Endodermal cell (in vitro differentiated cells): ENCODE data around the gene AKAP13. TPM values are rescaled to one million over a fixed set of nuclear protein-coding genes. Genes with fewer than 3 reads are reported as not detected.

Experiments used
- DNase-seq: peaks from one replicate; pipeline ENCODE4 v3.0.0-alpha.2; 2017
- H3K27ac ChIP-seq: 2 replicates; pipeline ENCODE4 v1.5.1; 2013; ENCODE audit warnings: mild to moderate bottlenecking, low read depth, low read length, moderate library complexity
- H3K27me3 ChIP-seq: 2 replicates; pipeline ENCODE4 v1.6.1; 2013; ENCODE audit warnings: mild to moderate bottlenecking, low read length, moderate library complexity; ENCODE audit not compliant: insufficient read depth, control insufficient read depth, poor library complexity, severe bottlenecking
- H3K36me3 ChIP-seq: 2 replicates; pipeline ENCODE4 v1.7.0; 2013; ENCODE audit warnings: mild to moderate bottlenecking, low read length, moderate library complexity; ENCODE audit not compliant: control insufficient read depth, insufficient read depth
- H3K4me1 ChIP-seq: one replicate; pipeline ENCODE4 v1.7.0; 2013; ENCODE audit warnings: low read length; ENCODE audit not compliant: control insufficient read depth, insufficient read depth
- H3K4me3 ChIP-seq: 2 replicates; pipeline ENCODE4 v1.5.1; 2013; ENCODE audit warnings: mild to moderate bottlenecking, low read length, moderate library complexity
- H3K9ac ChIP-seq: 2 replicates; pipeline ENCODE4 v1.6.1; 2013; ENCODE audit warnings: mild to moderate bottlenecking, low read length, moderate library complexity; ENCODE audit not compliant: poor library complexity, severe bottlenecking; ENCODE audit errors: extremely low read depth
- H3K9me3 ChIP-seq: 2 replicates; pipeline ENCODE4 v1.6.1; 2013; ENCODE audit warnings: mild to moderate bottlenecking, low read length, moderate library complexity; ENCODE audit not compliant: control insufficient read depth
- H3K27ac Mint-ChIP-seq: 2 replicates; pipeline ENCODE4 v1.8.0; 2020; ENCODE audit warnings: mixed read lengths
- H3K27me3 Mint-ChIP-seq: 2 replicates; pipeline ENCODE4 v1.8.0; 2021; ENCODE audit warnings: mild to moderate bottlenecking, mixed read lengths; ENCODE audit not compliant: insufficient read depth
- H3K36me3 Mint-ChIP-seq: 2 replicates; pipeline ENCODE4 v1.8.0; 2020; ENCODE audit warnings: low read depth, mixed read lengths
- H3K4me1 Mint-ChIP-seq: 2 replicates; pipeline ENCODE4 v1.8.0; 2020; ENCODE audit warnings: mixed read lengths
- H3K4me3 Mint-ChIP-seq: 2 replicates; pipeline ENCODE4 v1.8.0; 2020; ENCODE audit warnings: mild to moderate bottlenecking, moderate library complexity, mixed read lengths
- H3K9me3 Mint-ChIP-seq: 2 replicates; pipeline ENCODE4 v1.8.0; 2020; ENCODE audit warnings: mild to moderate bottlenecking, mixed read lengths
- WGBS, 2 experiments: methylation state at CpG; one replicate each; pipeline versions ENCODE4 v1.1.5 to v1.1.7; 2013; ENCODE audit warnings: missing lambda C conversion rate in 2 of 2, mixed read lengths in 1 of 2; ENCODE audit not compliant: insufficient coverage in 1 of 2, insufficient read length in 1 of 2; 5-methylcytosine and 5-hydroxymethylcytosine counted together
- total RNA-seq, 2 donors: library from RNA; stranded (reverse); fragmentation: NEBNext Ultra II Directional in 1 of 2; extraction: Animal tissue kit (Norgen Biotek cat#: 25700) in 1 of 2; gene quantifications; 2 replicates in 1 of 2; 3 replicates in 1 of 2; pipeline ENCODE4 v1.2.1, GENCODE V29; 2021
- TF ChIP-seq, protein P1 (sequence below): fragments of 200-600 bp; sonication (generic); conservative IDR thresholded peaks from 2 replicates; pipeline ENCODE4 v1.5.0; 2021; ENCODE audit warnings: antibody characterized with exemption, mild to moderate bottlenecking

AKAP13 gene
- total RNA-seq, 2 donors from 2014 or later: 115 to 131 TPM

- Mint-ChIP-seq H3K9me3 (no peaks in the 10 kb centered on the region), H3K4me1 (peaks cover 49% of the 10 kb centered on the region), H3K4me3 (no peak overlapping the region), H3K27me3 (no peaks in the 10 kb centered on the region), H3K27ac (peak overlapping the region; percentile 72), H3K36me3 (peaks cover 2% of the 10 kb centered on the region)
- WGBS, 2 experiments: 95 to 100% methylated on average over 4 of the region's 4 CpGs
- Histone ChIP-seq H3K9ac (no peak overlapping the region), H3K9me3 (no peaks in the 10 kb centered on the region), H3K4me1 (peaks cover 28% of the 10 kb centered on the region), H3K27ac (no peak overlapping the region), H3K4me3 (no peak overlapping the region), H3K27me3 (no peaks in the 10 kb centered on the region), H3K36me3 (peaks cover 3% of the 10 kb centered on the region)
- no peak for DNase-seq
- TF ChIP-seq, protein P1, sequence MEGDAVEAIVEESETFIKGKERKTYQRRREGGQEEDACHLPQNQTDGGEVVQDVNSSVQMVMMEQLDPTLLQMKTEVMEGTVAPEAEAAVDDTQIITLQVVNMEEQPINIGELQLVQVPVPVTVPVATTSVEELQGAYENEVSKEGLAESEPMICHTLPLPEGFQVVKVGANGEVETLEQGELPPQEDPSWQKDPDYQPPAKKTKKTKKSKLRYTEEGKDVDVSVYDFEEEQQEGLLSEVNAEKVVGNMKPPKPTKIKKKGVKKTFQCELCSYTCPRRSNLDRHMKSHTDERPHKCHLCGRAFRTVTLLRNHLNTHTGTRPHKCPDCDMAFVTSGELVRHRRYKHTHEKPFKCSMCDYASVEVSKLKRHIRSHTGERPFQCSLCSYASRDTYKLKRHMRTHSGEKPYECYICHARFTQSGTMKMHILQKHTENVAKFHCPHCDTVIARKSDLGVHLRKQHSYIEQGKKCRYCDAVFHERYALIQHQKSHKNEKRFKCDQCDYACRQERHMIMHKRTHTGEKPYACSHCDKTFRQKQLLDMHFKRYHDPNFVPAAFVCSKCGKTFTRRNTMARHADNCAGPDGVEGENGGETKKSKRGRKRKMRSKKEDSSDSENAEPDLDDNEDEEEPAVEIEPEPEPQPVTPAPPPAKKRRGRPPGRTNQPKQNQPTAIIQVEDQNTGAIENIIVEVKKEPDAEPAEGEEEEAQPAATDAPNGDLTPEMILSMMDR: no peak
Observed at GRCh38 chr15:85401108-85401774, 20.8 kb downstream of the AKAP13 start.

DNA sequence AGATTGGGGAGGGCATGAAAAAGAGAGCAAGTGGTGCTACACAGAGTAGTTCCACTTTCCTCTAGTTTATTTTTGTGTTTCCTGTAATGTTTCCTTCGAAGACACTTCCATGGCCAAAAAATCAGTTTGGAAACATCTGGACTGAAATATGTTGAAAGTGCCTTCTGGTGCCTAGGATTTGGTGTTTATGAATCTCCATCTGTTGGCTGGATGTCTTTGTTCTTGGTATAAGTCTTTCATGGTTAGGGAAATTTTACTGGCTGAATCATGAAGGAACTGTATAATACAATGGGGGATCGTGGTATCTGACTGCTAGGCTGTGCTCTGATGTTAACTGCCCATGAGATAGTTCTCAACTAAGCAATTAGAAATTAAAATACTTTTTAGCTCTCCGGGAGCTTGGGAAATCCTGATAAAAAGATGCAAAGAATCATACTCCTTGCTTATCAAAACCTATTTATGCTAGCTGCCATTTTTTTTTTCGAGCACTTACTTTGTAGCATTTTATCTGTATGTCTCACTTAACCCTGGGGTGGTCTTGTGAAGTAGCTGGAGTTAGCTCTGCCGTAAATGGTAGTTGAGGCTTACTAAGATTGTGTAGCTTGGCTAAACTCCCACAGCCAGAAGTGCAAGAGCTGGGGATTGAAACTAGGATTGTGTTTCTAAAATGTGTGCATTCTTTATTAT is 21.9 kb downstream of the AKAP13 start:
- Mint-ChIP-seq H3K27me3 (no peaks in the 10 kb centered on the region), H3K4me3 (no peak overlapping the region), H3K36me3 (peaks cover 2% of the 10 kb centered on the region), H3K27ac (peak overlapping the region; percentile 3), H3K9me3 (no peaks in the 10 kb centered on the region), H3K4me1 (peaks cover 56% of the 10 kb centered on the region)
- peaks cover 3% of the 10 kb centered on the region for H3K36me3 ChIP-seq
- no peak overlapping the region for H3K9ac ChIP-seq
- peaks cover 28% of the 10 kb centered on the region for H3K4me1 ChIP-seq
- no peaks in the 10 kb centered on the region for H3K9me3 ChIP-seq
- H3K27ac ChIP-seq: no peak overlapping the region
- TF ChIP-seq, protein P1: no peak
- no peaks in the 10 kb centered on the region for H3K27me3 ChIP-seq
- no peak for DNase-seq
- H3K4me3 ChIP-seq: peak overlapping the region; percentile 16
- WGBS, 2 experiments: 84 to 97% methylated on average over 3 to 5 of the region's 5 CpGs

DNA sequence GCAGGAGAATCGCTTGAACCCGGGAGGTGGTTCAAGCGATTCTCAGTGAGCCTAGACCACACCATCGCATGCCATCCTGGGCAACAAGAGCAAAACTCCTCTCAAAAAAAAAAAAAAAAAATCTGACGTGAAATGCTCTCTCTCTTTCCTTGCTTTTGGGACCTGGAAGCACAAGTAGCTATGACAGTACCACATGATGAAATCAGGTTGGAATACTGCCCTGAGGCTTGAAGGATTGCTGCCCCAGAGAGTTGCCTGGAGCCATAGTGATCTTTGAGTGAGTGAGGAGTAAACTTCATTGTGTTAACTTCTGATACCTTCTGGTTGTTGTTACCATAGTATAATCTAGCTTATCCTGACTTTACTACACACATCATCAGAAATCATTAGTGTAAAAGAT is 23.3 kb downstream of the AKAP13 start:
- H3K27me3 ChIP-seq: no peaks in the 10 kb centered on the region
- peak overlapping the region; percentile 60 for H3K4me3 ChIP-seq
- H3K4me1 Mint-ChIP-seq: peaks cover 62% of the 10 kb centered on the region
- H3K9me3 Mint-ChIP-seq: no peaks in the 10 kb centered on the region
- H3K9me3 ChIP-seq: peaks cover 6% of the 10 kb centered on the region
- peaks cover 28% of the 10 kb centered on the region for H3K4me1 ChIP-seq
- H3K27me3 Mint-ChIP-seq: no peaks in the 10 kb centered on the region
- H3K4me3 Mint-ChIP-seq: no peak overlapping the region
- H3K36me3 ChIP-seq: peaks cover 9% of the 10 kb centered on the region
- TF ChIP-seq, protein P1: no peak
- WGBS, 2 experiments: 82 to 92% methylated on average over 3 to 5 of the region's 5 CpGs
- peak overlapping the region; percentile 79 for H3K27ac Mint-ChIP-seq
- H3K36me3 Mint-ChIP-seq: peaks cover 6% of the 10 kb centered on the region
- no peak for DNase-seq
- H3K9ac ChIP-seq: no peak overlapping the region
- H3K27ac ChIP-seq: no peak overlapping the region
